Fibroblast of lung (primary cell): ENCODE measurements around the gene PORCN.
"Not testable (repeated sequence)": the region's sequence is repeated elsewhere in the genome, so short reads cannot be mapped to it uniquely, and the experiment has no call there.

Source experiments
- CTCF ChIP-seq, 2 donors: IDR thresholded peaks in 1 of 2; conservative IDR thresholded peaks in 1 of 2; 1 replicate in 1 of 2; 2 replicates in 1 of 2; pipeline ENCODE4 v1.5.1; 2011 to 2012; ENCODE audit warnings: low read length in 2 of 2, control low read depth in 1 of 2, inconsistent platforms in 1 of 2, low read depth in 1 of 2, mild to moderate bottlenecking in 1 of 2
- EZH2 ChIP-seq: IDR thresholded peaks from 2 replicates; pipeline ENCODE4 v1.5.1; 2012; ENCODE audit warnings: low read length, control low read depth, mild to moderate bottlenecking; ENCODE audit errors: missing control alignments

- TF ChIP-seq EZH2; CTCF (conservative IDR thresholded peaks at IDR 0.05 in 1 of 2, IDR thresholded peaks at IDR 0.05 in 1 of 2; ENCODE audit: low read depth in 1 of 2, low read length in 2 of 2): not testable (repeated sequence)
These were observed 47.0 kb downstream of the PORCN start for GRCh38 chrX:48555731-48556325.
